Esophagus muscularis mucosa (tissue), 4 donors: ENCODE measurements around the gene GPC6.

Experiments
- EP300 ChIP-seq: sonication (generic); formaldehyde crosslinking; IDR thresholded peaks from one replicate; pipeline ENCODE4 v1.6.1; 2017; ENCODE audit warnings: antibody characterized with exemption
- POLR2A ChIP-seq: fragments of 450-650 bp; IDR thresholded peaks from one replicate; pipeline ENCODE4 v1.6.1; 2017; ENCODE audit warnings: antibody characterized with exemption, moderate library complexity, mild to moderate bottlenecking, low read depth
- POLR2AphosphoS5 ChIP-seq, 2 donors: sonication (generic); formaldehyde crosslinking; IDR thresholded peaks; one replicate each; pipeline ENCODE4 v1.6.1; 2017; ENCODE audit warnings: antibody characterized with exemption in 2 of 2
- TF ChIP-seq, protein P1 (sequence below), 3 experiments: fragments of 200-600 bp in 2 of 3; fragments of 450-650 bp in 1 of 3; sonication (generic) in 2 of 3; IDR thresholded peaks; one replicate each; pipeline ENCODE4 v1.5.1; 2017 to 2019; ENCODE audit warnings: antibody characterized with exemption in 3 of 3, mild to moderate bottlenecking in 2 of 3, moderate library complexity in 1 of 3

GRCh38 chr13:94412870-94413597 lies 1186.4 kb downstream of the GPC6 start:
- no peak for TF ChIP-seq POLR2AphosphoS5 (IDR thresholded peaks at IDR 0.05)
- TF ChIP-seq, protein P1, sequence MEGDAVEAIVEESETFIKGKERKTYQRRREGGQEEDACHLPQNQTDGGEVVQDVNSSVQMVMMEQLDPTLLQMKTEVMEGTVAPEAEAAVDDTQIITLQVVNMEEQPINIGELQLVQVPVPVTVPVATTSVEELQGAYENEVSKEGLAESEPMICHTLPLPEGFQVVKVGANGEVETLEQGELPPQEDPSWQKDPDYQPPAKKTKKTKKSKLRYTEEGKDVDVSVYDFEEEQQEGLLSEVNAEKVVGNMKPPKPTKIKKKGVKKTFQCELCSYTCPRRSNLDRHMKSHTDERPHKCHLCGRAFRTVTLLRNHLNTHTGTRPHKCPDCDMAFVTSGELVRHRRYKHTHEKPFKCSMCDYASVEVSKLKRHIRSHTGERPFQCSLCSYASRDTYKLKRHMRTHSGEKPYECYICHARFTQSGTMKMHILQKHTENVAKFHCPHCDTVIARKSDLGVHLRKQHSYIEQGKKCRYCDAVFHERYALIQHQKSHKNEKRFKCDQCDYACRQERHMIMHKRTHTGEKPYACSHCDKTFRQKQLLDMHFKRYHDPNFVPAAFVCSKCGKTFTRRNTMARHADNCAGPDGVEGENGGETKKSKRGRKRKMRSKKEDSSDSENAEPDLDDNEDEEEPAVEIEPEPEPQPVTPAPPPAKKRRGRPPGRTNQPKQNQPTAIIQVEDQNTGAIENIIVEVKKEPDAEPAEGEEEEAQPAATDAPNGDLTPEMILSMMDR (IDR thresholded peaks at IDR 0.05), result no peak
- TF ChIP-seq EP300, result no peak
- no peak for TF ChIP-seq POLR2A
